Upper lobe of left lung (tissue), 6 donors: ENCODE data around the gene TMEM229A. TPM values are rescaled to one million over a fixed set of nuclear protein-coding genes. Genes with fewer than 3 reads are reported as not detected.

Experiments
- ATAC-seq, 2 donors: fragments of 200-7000 bp; cut with Tn5 transposase; one replicate each; pipeline ENCODE4 v1.9.1; 2022; ENCODE audit warnings: mild to moderate bottlenecking in 2 of 2, moderate library complexity in 2 of 2; ENCODE audit not compliant: low FRiP score in 2 of 2
- DNase-seq, 2 donors: peaks; one replicate each; pipeline ENCODE4 v3.0.0-alpha.2; 2019 to 2020
- H3K27ac ChIP-seq, 4 donors: fragments of 200-600 bp; sonication (generic); one replicate each; pipeline ENCODE4 v1.5.1; 2016 to 2019
- H3K27me3 ChIP-seq, 4 donors: fragments of 200-600 bp; sonication (generic); one replicate each; pipeline ENCODE4 v1.5.1; 2017 to 2019
- H3K36me3 ChIP-seq, 4 donors: fragments of 200-600 bp; sonication (generic); one replicate each; pipeline ENCODE4 v1.5.1; 2016 to 2019
- H3K4me1 ChIP-seq, 4 donors: fragments of 200-600 bp; sonication (generic); one replicate each; pipeline ENCODE4 v1.5.1; 2018 to 2019
- H3K4me3 ChIP-seq, 4 donors: fragments of 200-600 bp; sonication (generic); one replicate each; pipeline ENCODE4 v1.5.1; 2017 to 2019; ENCODE audit warnings: mild to moderate bottlenecking in 2 of 4, moderate library complexity in 1 of 4
- H3K9me3 ChIP-seq, 4 donors: fragments of 200-600 bp; sonication (generic); one replicate each; pipeline ENCODE4 v1.5.1; 2018 to 2019
- EP300 ChIP-seq, 4 donors: sonication (generic); formaldehyde crosslinking; IDR thresholded peaks; one replicate each; pipeline ENCODE4 v1.5.1; 2017; ENCODE audit warnings: antibody characterized with exemption in 4 of 4, control low read depth in 2 of 4
- POLR2A ChIP-seq, 4 donors: fragments of 450-650 bp; IDR thresholded peaks; one replicate each; pipeline ENCODE4 v1.5.1; 2016 to 2017; ENCODE audit warnings: antibody characterized with exemption in 4 of 4, mild to moderate bottlenecking in 2 of 4
- POLR2AphosphoS5 ChIP-seq, 2 donors: sonication (generic); formaldehyde crosslinking; IDR thresholded peaks; one replicate each; pipeline ENCODE4 v1.5.1; 2017; ENCODE audit warnings: antibody characterized with exemption in 2 of 2
- WGBS, 2 donors: methylation state at CpG; one replicate each; pipeline ENCODE4 v1.1.5; 2017 to 2018; 5-methylcytosine and 5-hydroxymethylcytosine counted together
- total RNA-seq, 6 donors: library from RNA; depleted of rRNA in 4 of 6; stranded (reverse); fragments of >200 nt in 4 of 6; gene quantifications; one replicate each; pipeline versions ENCODE4 v1.1.0 to v1.2.1, GENCODE V29; 2016 to 2021
- TF ChIP-seq, protein P1 (sequence below), 6 experiments: fragments of 450-650 bp in 4 of 6; fragments of 200-600 bp in 2 of 6; sonication (generic) in 2 of 6; IDR thresholded peaks; one replicate each; pipeline ENCODE4 v1.5.1; 2016 to 2019; ENCODE audit warnings: antibody characterized with exemption in 6 of 6
- donor health status: DM: no; HTN: no; CAD: no; lungs with moderate emphysema.
- donor health status: DM: no; HTN: yes; CAD: no; lungs with severe emphysema.

TMEM229A gene
- total RNA-seq, 6 donors from 2014 or later = 0.14 TPM; not detected in 5

GRCh38 chr7:124073310-124073645 is 40.4 kb upstream of the TMEM229A start:
- H3K36me3 ChIP-seq = no peaks in the 10 kb centered on the region
- H3K4me3 ChIP-seq = no peak overlapping the region
- no peaks in the 10 kb centered on the region for H3K27me3 ChIP-seq
- no peak for ATAC-seq
- TF ChIP-seq POLR2A (IDR thresholded peaks at IDR 0.05) (no peak), EP300 (IDR thresholded peaks at IDR 0.05) (no peak), POLR2AphosphoS5 (IDR thresholded peaks at IDR 0.05) (no peak)
- TF ChIP-seq, protein P1, sequence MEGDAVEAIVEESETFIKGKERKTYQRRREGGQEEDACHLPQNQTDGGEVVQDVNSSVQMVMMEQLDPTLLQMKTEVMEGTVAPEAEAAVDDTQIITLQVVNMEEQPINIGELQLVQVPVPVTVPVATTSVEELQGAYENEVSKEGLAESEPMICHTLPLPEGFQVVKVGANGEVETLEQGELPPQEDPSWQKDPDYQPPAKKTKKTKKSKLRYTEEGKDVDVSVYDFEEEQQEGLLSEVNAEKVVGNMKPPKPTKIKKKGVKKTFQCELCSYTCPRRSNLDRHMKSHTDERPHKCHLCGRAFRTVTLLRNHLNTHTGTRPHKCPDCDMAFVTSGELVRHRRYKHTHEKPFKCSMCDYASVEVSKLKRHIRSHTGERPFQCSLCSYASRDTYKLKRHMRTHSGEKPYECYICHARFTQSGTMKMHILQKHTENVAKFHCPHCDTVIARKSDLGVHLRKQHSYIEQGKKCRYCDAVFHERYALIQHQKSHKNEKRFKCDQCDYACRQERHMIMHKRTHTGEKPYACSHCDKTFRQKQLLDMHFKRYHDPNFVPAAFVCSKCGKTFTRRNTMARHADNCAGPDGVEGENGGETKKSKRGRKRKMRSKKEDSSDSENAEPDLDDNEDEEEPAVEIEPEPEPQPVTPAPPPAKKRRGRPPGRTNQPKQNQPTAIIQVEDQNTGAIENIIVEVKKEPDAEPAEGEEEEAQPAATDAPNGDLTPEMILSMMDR (IDR thresholded peaks at IDR 0.05) = no peak
- H3K27ac ChIP-seq = no peak overlapping the region
- no peaks in the 10 kb centered on the region for H3K9me3 ChIP-seq
- H3K4me1 ChIP-seq = no peaks in the 10 kb centered on the region
- no peak for DNase-seq
- WGBS, 2 donors = 73 to 77% methylated on average over 4 of the region's 4 CpGs

GRCh38 chr7:124072603-124073309 is 39.9 kb upstream of the TMEM229A start:
- H3K4me1 ChIP-seq = no peaks in the 10 kb centered on the region
- no peaks in the 10 kb centered on the region for H3K27me3 ChIP-seq
- H3K9me3 ChIP-seq = no peaks in the 10 kb centered on the region
- H3K36me3 ChIP-seq = no peaks in the 10 kb centered on the region
- ATAC-seq = no peak
- H3K27ac ChIP-seq = no peak overlapping the region
- TF ChIP-seq EP300 (IDR thresholded peaks at IDR 0.05) (no peak), POLR2AphosphoS5 (IDR thresholded peaks at IDR 0.05) (no peak), POLR2A (IDR thresholded peaks at IDR 0.05) (no peak)
- TF ChIP-seq, protein P1 (IDR thresholded peaks at IDR 0.05) = no peak
- H3K4me3 ChIP-seq = no peak overlapping the region
- WGBS, 2 donors = 52 to 65% methylated on average over 4 of the region's 4 CpGs
- no peak for DNase-seq

- WGBS, 2 donors = 59 to 68% methylated on average over 1 of the region's 1 CpG
- Histone ChIP-seq H3K36me3 (no peaks in the 10 kb centered on the region), H3K27me3 (no peaks in the 10 kb centered on the region), H3K27ac (no peak overlapping the region), H3K4me1 (no peaks in the 10 kb centered on the region), H3K9me3 (no peaks in the 10 kb centered on the region), H3K4me3 (no peak overlapping the region)
- no peak for ATAC-seq
- no peak for DNase-seq
- no peak for TF ChIP-seq EP300 (IDR thresholded peaks at IDR 0.05)
- no peak for TF ChIP-seq POLR2AphosphoS5 (IDR thresholded peaks at IDR 0.05)
- TF ChIP-seq POLR2A (IDR thresholded peaks at IDR 0.05) = no peak
- TF ChIP-seq, protein P1 (IDR thresholded peaks at IDR 0.05) = no peak
Observed at GRCh38 chr7:124071843-124072242, 39.0 kb upstream of the TMEM229A start.

GRCh38 chr7:124062171-124062570 is 29.3 kb upstream of the TMEM229A start:
- no peak for DNase-seq
- TF ChIP-seq, protein P1 (IDR thresholded peaks at IDR 0.05) = no peak
- H3K4me1 ChIP-seq = no peaks in the 10 kb centered on the region
- H3K27ac ChIP-seq = no peak overlapping the region
- H3K27me3 ChIP-seq = no peaks in the 10 kb centered on the region
- WGBS, 2 donors = 29 to 55% methylated on average over 1 of the region's 1 CpG
- no peaks in the 10 kb centered on the region for H3K36me3 ChIP-seq
- no peak overlapping the region for H3K4me3 ChIP-seq
- no peaks in the 10 kb centered on the region for H3K9me3 ChIP-seq
- ATAC-seq = no peak

- H3K4me1 ChIP-seq = no peaks in the 10 kb centered on the region
- TF ChIP-seq EP300 (IDR thresholded peaks at IDR 0.05) (no peak), POLR2AphosphoS5 (IDR thresholded peaks at IDR 0.05) (no peak), POLR2A (IDR thresholded peaks at IDR 0.05) (no peak)
- TF ChIP-seq, protein P1 (IDR thresholded peaks at IDR 0.05) = no peak
- H3K36me3 ChIP-seq = no peaks in the 10 kb centered on the region
- DNase-seq = no peak
- H3K4me3 ChIP-seq = no peak overlapping the region
- WGBS, 2 donors = 84% methylated on average over 2 of the region's 2 CpGs
- H3K9me3 ChIP-seq = no peaks in the 10 kb centered on the region
- no peak overlapping the region for H3K27ac ChIP-seq
- no peak for ATAC-seq
- no peaks in the 10 kb centered on the region for H3K27me3 ChIP-seq
Observed at GRCh38 chr7:124060528-124060927, 27.7 kb upstream of the TMEM229A start.
